GM12891 (cell line): ENCODE measurements around the gene PCSK6.

ENCODE experiments used
- DNase-seq: peaks from one replicate; pipeline ENCODE4 v3.0.0; 2011; ENCODE audit warnings: low spot score; ENCODE audit not compliant: insufficient read length
- FAIRE-seq: peaks from 2 replicates; lab custom pipeline; 2011; peaks lifted over from hg19 to GRCh38; lab: Jason Lieb, UNC
- PAX5 ChIP-seq: IDR thresholded peaks from 2 replicates; pipeline ENCODE4 v1.6.1; 2011; ENCODE audit warnings: low read length, moderate library complexity, mild to moderate bottlenecking; ENCODE audit not compliant: insufficient read depth, severe bottlenecking
- POLR2A ChIP-seq: IDR thresholded peaks from 2 replicates; pipeline ENCODE4 v1.6.1; 2011; ENCODE audit warnings: low read depth, low read length, control low read depth
- POLR2AphosphoS5 ChIP-seq: IDR thresholded peaks from 2 replicates; pipeline ENCODE4 v1.6.1; 2011; ENCODE audit warnings: low read depth, low read length, control low read depth
- POU2F2 ChIP-seq: IDR thresholded peaks from 2 replicates; pipeline ENCODE4 v1.6.1; 2011; ENCODE audit warnings: low read depth, mild to moderate bottlenecking, control low read depth, low read length, moderate library complexity
- SPI1 ChIP-seq: IDR thresholded peaks from 2 replicates; pipeline ENCODE4 v1.6.1; 2011; ENCODE audit warnings: low read depth, low read length, control low read depth
- TAF1 ChIP-seq: IDR thresholded peaks from 2 replicates; pipeline ENCODE4 v1.6.1; 2011; ENCODE audit warnings: low read depth, low read length, control low read depth

The PCSK6 gene

GRCh38 chr15:101533371-101534140 lies 44.0 kb upstream of the PCSK6 start:
- TF ChIP-seq SPI1 (no peak), POU2F2 (no peak), POLR2A (no peak), PAX5 (no peak), TAF1 (no peak), POLR2AphosphoS5 (no peak)
- no peak for DNase-seq
- FAIRE-seq: no peak

- FAIRE-seq: no peak
- TF ChIP-seq POLR2AphosphoS5 (no peak), POU2F2 (no peak), TAF1 (no peak), SPI1 (no peak)
- DNase-seq: no peak
Measured at GRCh38 chr15:101532865-101533264, 43.4 kb upstream of the PCSK6 start.

GRCh38 chr15:101531170-101531569 lies 41.7 kb upstream of the PCSK6 start:
- FAIRE-seq (no peak), DNase-seq (no peak)
- no peak for TF ChIP-seq POLR2A
- no peak for TF ChIP-seq POU2F2
- TF ChIP-seq PAX5: no peak
- no peak for TF ChIP-seq POLR2AphosphoS5
- no peak for TF ChIP-seq TAF1
- no peak for TF ChIP-seq SPI1

- DNase-seq (no peak), FAIRE-seq (no peak)
- no peak for TF ChIP-seq SPI1
- no peak for TF ChIP-seq POU2F2
- TF ChIP-seq PAX5: no peak
- TF ChIP-seq POLR2AphosphoS5: no peak
- TF ChIP-seq TAF1: no peak
- no peak for TF ChIP-seq POLR2A
Measured at GRCh38 chr15:101530224-101530958, 40.9 kb upstream of the PCSK6 start.

GRCh38 chr15:101528917-101529299 lies 39.4 kb upstream of the PCSK6 start:
- no peak for DNase-seq
- no peak for TF ChIP-seq TAF1
- TF ChIP-seq POLR2A: no peak
- TF ChIP-seq PAX5: no peak
- no peak for TF ChIP-seq POLR2AphosphoS5
- no peak for TF ChIP-seq POU2F2
- TF ChIP-seq SPI1: no peak
- no peak for FAIRE-seq

GRCh38 chr15:101528108-101528916 lies 38.8 kb upstream of the PCSK6 start:
- no peak for TF ChIP-seq POU2F2
- TF ChIP-seq PAX5: no peak
- TF ChIP-seq SPI1: no peak
- no peak for TF ChIP-seq POLR2A
- TF ChIP-seq TAF1: no peak
- TF ChIP-seq POLR2AphosphoS5: no peak
- DNase-seq (no peak), FAIRE-seq (no peak)

- no peak for TF ChIP-seq TAF1
- no peak for TF ChIP-seq POLR2A
- FAIRE-seq (no peak), DNase-seq (no peak)
Measured at GRCh38 chr15:101526890-101527289, 37.4 kb upstream of the PCSK6 start.

GRCh38 chr15:101526442-101526841 lies 36.9 kb upstream of the PCSK6 start:
- DNase-seq: no peak
- TF ChIP-seq POLR2AphosphoS5 (no peak), POLR2A (no peak), TAF1 (no peak), PAX5 (no peak), POU2F2 (no peak), SPI1 (no peak)
- FAIRE-seq: no peak

GRCh38 chr15:101526021-101526420 lies 36.5 kb upstream of the PCSK6 start:
- no peak for FAIRE-seq
- TF ChIP-seq POU2F2: no peak
- TF ChIP-seq SPI1: no peak
- TF ChIP-seq PAX5: no peak
- TF ChIP-seq POLR2A: no peak
- TF ChIP-seq POLR2AphosphoS5: no peak
- TF ChIP-seq TAF1: no peak
- DNase-seq: no peak
